ENCODE data around the gene OTUD7B.
"Not testable (repeated sequence)": the region's sequence is repeated elsewhere in the genome, so short reads cannot be mapped to it uniquely, and the experiment has no call there.

Gene OTUD7B

DNA sequence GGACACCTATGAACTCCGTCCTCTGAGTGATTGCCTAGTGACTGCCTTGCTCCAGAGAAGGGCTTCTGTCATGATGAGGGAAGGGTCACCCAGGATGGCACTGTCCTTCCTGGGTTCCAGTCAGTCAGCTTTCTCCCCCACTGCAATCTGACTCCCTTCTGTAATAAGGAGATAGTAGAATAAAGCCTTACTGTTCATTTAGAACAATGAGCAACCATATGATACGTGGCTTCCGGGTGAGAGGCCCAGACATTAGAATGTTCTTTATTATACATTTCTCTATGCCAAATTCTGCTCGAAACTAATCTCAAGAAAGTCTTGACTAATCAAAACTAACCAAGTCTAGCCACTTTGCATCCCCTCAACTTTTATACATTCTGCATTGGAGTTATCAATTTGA lies 65.3 kb downstream of the OTUD7B start:
- no peaks in the 10 kb centered on the region for H3K9me3 Mint-ChIP-seq
- H3K4me1 Mint-ChIP-seq (ENCODE audit: low read depth) = peaks cover under 1% of the 10 kb centered on the region
- H3K36me3 Mint-ChIP-seq (ENCODE audit: low read depth) = peaks cover 57% of the 10 kb centered on the region
- no peak overlapping the region for H3K4me3 Mint-ChIP-seq
- no peaks in the 10 kb centered on the region for H3K27me3 Mint-ChIP-seq
- no peak overlapping the region for H3K27ac Mint-ChIP-seq

DNA sequence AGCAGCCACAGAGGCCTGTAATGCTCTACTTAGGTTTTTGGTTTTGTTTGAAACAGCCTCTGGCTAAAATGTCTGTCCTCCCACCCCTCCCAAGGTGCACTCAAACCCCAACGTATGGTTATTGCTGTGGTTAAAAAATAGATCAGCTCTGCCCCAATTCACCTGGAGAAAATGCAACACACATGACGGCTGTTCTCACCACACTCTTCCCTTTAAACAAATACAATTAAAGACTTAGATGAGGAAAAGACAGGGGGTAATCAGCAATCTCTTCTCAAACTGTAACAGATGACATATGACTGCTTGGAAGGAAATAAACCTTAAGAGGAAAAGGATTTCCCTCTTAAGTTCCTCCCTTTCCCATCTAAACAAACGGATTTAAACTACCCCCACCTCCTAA lies 67.6 kb downstream of the OTUD7B start:
- peaks cover 36% of the 10 kb centered on the region for H3K36me3 Mint-ChIP-seq (ENCODE audit: low read depth)
- no peaks in the 10 kb centered on the region for H3K27me3 Mint-ChIP-seq
- no peaks in the 10 kb centered on the region for H3K9me3 Mint-ChIP-seq
- H3K4me1 Mint-ChIP-seq (ENCODE audit: low read depth) = peaks cover 22% of the 10 kb centered on the region
- no peak overlapping the region for H3K4me3 Mint-ChIP-seq
- peak overlapping the region; percentile 19 for H3K27ac Mint-ChIP-seq

GRCh38 chr1:149942207-149942606 lies 68.3 kb downstream of the OTUD7B start:
- H3K27me3 Mint-ChIP-seq = no peaks in the 10 kb centered on the region
- H3K36me3 Mint-ChIP-seq (ENCODE audit: low read depth) = peaks cover 31% of the 10 kb centered on the region
- no peak overlapping the region for H3K27ac Mint-ChIP-seq
- H3K9me3 Mint-ChIP-seq = no peaks in the 10 kb centered on the region
- peaks cover 29% of the 10 kb centered on the region for H3K4me1 Mint-ChIP-seq (ENCODE audit: low read depth)
- H3K4me3 Mint-ChIP-seq = no peak overlapping the region

GRCh38 chr1:149940427-149940826 lies 70.1 kb downstream of the OTUD7B start:
- peaks cover 37% of the 10 kb centered on the region for H3K4me1 Mint-ChIP-seq (ENCODE audit: low read depth)
- no peaks in the 10 kb centered on the region for H3K27me3 Mint-ChIP-seq
- H3K9me3 Mint-ChIP-seq = no peaks in the 10 kb centered on the region
- H3K27ac Mint-ChIP-seq = no peak overlapping the region
- no peak overlapping the region for H3K4me3 Mint-ChIP-seq
- H3K36me3 Mint-ChIP-seq (ENCODE audit: low read depth) = peaks cover 21% of the 10 kb centered on the region

DNA sequence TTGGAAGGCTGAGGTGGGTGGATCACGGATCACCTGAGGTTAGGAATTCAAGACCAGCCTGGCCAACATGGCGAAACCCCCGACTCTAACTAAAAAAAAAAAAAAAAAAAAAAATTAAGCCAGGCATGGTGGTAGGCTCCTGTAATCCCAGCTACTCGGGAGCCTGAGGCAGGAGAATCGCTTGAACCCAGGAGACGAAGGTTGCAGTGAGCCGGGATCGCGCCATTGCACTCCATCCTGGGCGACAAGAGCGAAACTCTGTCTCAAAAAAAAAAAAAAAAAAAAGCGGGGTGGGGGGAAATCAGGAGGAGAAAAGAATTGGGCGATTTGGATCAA lies 71.9 kb downstream of the OTUD7B start:
- Mint-ChIP-seq H3K4me3 (peak overlapping the region; percentile 30), H3K4me1 (ENCODE audit: low read depth) (peaks cover 37% of the 10 kb centered on the region), H3K27ac (peak overlapping the region; percentile 80)
- not testable (repeated sequence) for H3K36me3 Mint-ChIP-seq (ENCODE audit: low read depth); H3K27me3 Mint-ChIP-seq; H3K9me3 Mint-ChIP-seq

GRCh38 chr1:149937759-149938158 lies 72.8 kb downstream of the OTUD7B start:
- Mint-ChIP-seq H3K4me1 (ENCODE audit: low read depth) (peaks cover 37% of the 10 kb centered on the region), H3K9me3 (no peaks in the 10 kb centered on the region), H3K27me3 (no peaks in the 10 kb centered on the region), H3K36me3 (ENCODE audit: low read depth) (no peaks in the 10 kb centered on the region), H3K4me3 (peak overlapping the region; percentile 39), H3K27ac (peak overlapping the region; percentile 78)

- no peaks in the 10 kb centered on the region for H3K9me3 Mint-ChIP-seq
- no peaks in the 10 kb centered on the region for H3K36me3 Mint-ChIP-seq (ENCODE audit: low read depth)
- peaks cover 37% of the 10 kb centered on the region for H3K4me1 Mint-ChIP-seq (ENCODE audit: low read depth)
- no peaks in the 10 kb centered on the region for H3K27me3 Mint-ChIP-seq
- peak overlapping the region; percentile 78 for H3K27ac Mint-ChIP-seq
- peak overlapping the region; percentile 39 for H3K4me3 Mint-ChIP-seq
Measured at GRCh38 chr1:149936992-149937705, 73.4 kb downstream of the OTUD7B start.

GRCh38 chr1:149936170-149936991 lies 74.1 kb downstream of the OTUD7B start, which contains the start of gene MTMR11:
TSS of gene MTMR11 (minus strand) at chr1:149936879. CDS start at chr1:149936647, 232 bp downstream.
- Mint-ChIP-seq H3K27me3 (no peaks in the 10 kb centered on the region), H3K4me3 (peak within 1 kb of the TSS; percentile 39), H3K4me1 (ENCODE audit: low read depth) (peaks cover 42% of the 10 kb centered on the region), H3K9me3 (no peaks in the 10 kb centered on the region), H3K27ac (peak within 1 kb of the TSS; percentile 78), H3K36me3 (ENCODE audit: low read depth) (no peaks in the 10 kb centered on the region)

DNA sequence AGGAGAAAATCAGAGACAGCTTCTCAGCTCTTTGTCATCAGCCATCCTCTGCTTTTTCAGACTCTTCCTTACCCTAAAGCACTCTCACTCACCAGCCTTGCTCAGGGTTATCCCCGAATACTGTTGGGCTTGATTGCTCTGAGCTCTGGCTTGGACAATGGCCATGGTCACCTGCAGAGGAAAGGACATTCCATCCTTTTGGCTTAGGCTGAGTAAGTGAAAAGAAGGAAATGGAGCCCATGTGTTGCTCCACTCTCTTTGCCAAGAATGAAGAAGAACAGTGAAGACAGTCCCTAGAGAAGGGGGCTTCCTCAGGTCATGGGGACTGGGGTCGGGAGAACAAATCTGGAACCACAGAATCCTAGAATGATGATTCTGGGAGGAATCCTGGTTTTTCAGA lies 76.2 kb downstream of the OTUD7B start:
- H3K9me3 Mint-ChIP-seq = no peaks in the 10 kb centered on the region
- H3K27ac Mint-ChIP-seq = no peak overlapping the region
- H3K36me3 Mint-ChIP-seq (ENCODE audit: low read depth) = no peaks in the 10 kb centered on the region
- H3K4me1 Mint-ChIP-seq (ENCODE audit: low read depth) = peaks cover 38% of the 10 kb centered on the region
- no peak overlapping the region for H3K4me3 Mint-ChIP-seq
- H3K27me3 Mint-ChIP-seq = no peaks in the 10 kb centered on the region

- no peaks in the 10 kb centered on the region for H3K36me3 Mint-ChIP-seq (ENCODE audit: low read depth)
- H3K4me3 Mint-ChIP-seq = no peak overlapping the region
- H3K27me3 Mint-ChIP-seq = no peaks in the 10 kb centered on the region
- H3K27ac Mint-ChIP-seq = no peak overlapping the region
- peaks cover 39% of the 10 kb centered on the region for H3K4me1 Mint-ChIP-seq (ENCODE audit: low read depth)
- no peaks in the 10 kb centered on the region for H3K9me3 Mint-ChIP-seq
Measured at GRCh38 chr1:149933208-149933607, 77.3 kb downstream of the OTUD7B start.

DNA sequence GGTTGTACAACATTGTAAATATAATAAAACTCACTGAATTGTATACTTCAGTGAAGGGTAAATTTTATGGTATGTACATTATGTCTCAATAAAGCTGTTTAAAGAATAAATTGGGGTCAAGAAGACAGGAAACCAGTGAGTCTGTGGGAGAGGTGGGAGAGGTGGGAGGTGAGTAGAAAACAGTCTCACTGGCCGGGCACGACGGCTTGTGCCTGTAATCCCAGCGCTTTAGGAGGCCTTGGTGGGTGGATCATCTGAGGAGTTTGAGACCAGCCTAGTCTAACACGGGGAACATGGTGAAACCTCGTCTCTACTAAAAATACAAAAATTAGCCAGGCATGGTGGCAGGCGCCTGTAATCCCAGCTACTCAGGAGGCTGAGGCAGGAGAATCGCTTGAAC lies 78.1 kb downstream of the OTUD7B start:
- H3K27ac Mint-ChIP-seq = no peak overlapping the region
- H3K9me3 Mint-ChIP-seq = no peaks in the 10 kb centered on the region
- H3K4me3 Mint-ChIP-seq = no peak overlapping the region
- no peaks in the 10 kb centered on the region for H3K36me3 Mint-ChIP-seq (ENCODE audit: low read depth)
- no peaks in the 10 kb centered on the region for H3K27me3 Mint-ChIP-seq
- peaks cover 33% of the 10 kb centered on the region for H3K4me1 Mint-ChIP-seq (ENCODE audit: low read depth)

DNA sequence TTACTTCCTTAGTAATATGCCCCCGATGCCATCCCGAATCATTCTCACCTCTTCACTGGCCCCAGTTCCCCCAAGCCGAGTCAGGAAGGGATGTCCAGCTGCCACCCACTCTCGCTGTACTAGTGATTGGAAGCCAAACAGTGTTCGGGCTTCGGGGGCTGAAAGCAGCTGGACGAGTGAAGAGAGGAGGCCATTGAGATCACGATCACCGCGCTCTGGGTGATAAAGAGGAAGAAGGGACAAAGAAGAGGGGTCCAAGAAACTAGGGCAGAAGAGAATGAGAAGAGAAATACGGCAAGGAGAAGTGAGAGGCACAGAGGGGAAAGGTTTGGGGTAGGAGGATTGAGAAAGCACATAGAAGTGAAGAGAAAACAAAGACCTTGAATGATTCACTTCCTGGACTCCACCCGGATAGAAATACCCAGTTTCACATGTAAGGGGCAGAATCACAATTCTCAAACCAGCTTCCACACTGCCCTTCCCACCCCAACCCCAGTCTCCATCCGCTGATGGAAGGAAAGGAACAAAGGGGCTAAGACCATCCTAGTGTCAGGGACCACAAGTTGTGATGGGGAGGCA lies 79.2 kb downstream of the OTUD7B start:
- Mint-ChIP-seq H3K27ac (peak overlapping the region; percentile 69), H3K27me3 (no peaks in the 10 kb centered on the region), H3K4me3 (no peak overlapping the region), H3K9me3 (no peaks in the 10 kb centered on the region), H3K4me1 (ENCODE audit: low read depth) (peaks cover 24% of the 10 kb centered on the region), H3K36me3 (ENCODE audit: low read depth) (peaks cover 10% of the 10 kb centered on the region)

GRCh38 chr1:149929856-149930255 lies 80.7 kb downstream of the OTUD7B start:
- Mint-ChIP-seq H3K9me3 (no peaks in the 10 kb centered on the region), H3K36me3 (ENCODE audit: low read depth) (peaks cover 23% of the 10 kb centered on the region), H3K27ac (no peak overlapping the region), H3K4me1 (ENCODE audit: low read depth) (peaks cover 38% of the 10 kb centered on the region), H3K4me3 (no peak overlapping the region), H3K27me3 (no peaks in the 10 kb centered on the region)

DNA sequence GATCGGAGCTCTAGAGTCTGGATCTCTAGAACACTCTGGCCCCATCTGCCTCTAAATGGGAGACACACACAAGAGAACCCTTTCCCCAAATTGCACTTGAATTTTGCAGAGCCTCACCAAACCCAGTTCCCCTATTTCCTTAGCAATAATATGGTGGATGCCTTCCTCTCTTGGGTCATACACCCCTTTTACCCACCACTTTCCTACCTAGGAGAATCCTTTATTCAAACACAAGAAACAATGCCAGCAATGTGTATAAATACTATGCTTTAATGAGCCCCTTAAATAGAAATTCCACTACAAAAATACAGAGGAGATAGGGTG lies 82.2 kb downstream of the OTUD7B start:
- Mint-ChIP-seq H3K36me3 (ENCODE audit: low read depth) (peaks cover 38% of the 10 kb centered on the region), H3K27ac (peak overlapping the region; percentile 90), H3K9me3 (no peaks in the 10 kb centered on the region), H3K4me1 (ENCODE audit: low read depth) (peaks cover 44% of the 10 kb centered on the region), H3K27me3 (no peaks in the 10 kb centered on the region), H3K4me3 (peak overlapping the region; percentile 96)

DNA sequence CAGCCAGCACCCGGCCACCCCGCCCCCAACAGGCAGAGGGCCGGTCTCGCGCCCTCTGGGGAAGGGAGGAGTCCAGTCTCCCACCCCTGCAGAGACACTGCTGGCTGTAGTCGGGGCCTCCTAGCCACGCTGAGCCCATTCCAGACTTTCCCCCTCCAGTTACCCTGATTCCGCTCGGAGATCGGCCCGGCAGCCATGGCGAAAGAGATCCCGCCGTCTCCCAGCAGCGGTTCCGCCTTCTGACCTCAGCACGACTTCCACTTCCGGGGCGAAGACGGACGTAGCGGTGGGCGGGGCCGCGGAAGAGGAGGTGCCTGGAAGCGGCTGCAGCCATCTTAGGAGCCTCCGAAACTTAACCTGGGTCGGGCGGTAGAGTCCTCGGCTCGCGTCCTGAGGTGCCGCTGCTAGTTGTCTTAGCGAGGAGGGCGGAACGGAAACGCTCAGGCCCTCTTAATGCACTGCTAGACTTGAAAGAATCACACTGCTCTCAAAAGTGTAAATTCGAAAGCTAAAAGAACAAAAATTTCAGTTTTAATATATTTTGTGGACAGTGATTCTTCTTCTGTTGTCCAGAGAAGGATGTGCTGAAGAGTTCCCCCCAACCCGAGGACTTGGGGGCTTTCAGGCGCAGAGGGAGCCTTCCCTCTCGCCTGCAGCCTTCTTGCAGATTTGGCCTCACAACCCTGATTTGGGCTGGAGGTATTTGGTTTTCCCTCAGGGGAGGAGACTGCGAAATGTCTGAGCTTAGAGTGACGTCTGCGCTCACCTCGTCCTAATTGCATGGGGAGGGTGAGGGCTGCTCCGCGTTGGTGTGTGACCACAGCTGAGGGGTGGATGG lies 82.7 kb downstream of the OTUD7B start, which contains the start of gene SF3B4:
TSS of gene SF3B4 (minus strand) at position 241 of the 838 bp plus-strand sequence. CDS start at position 197, 44 bp downstream.
- peaks cover 44% of the 10 kb centered on the region for H3K36me3 Mint-ChIP-seq (ENCODE audit: low read depth)
- H3K9me3 Mint-ChIP-seq = no peaks in the 10 kb centered on the region
- H3K4me1 Mint-ChIP-seq (ENCODE audit: low read depth) = peaks cover 44% of the 10 kb centered on the region
- peak within 1 kb of the TSS; percentile 90 for H3K27ac Mint-ChIP-seq
- H3K4me3 Mint-ChIP-seq = peak within 1 kb of the TSS; percentile 96
- no peaks in the 10 kb centered on the region for H3K27me3 Mint-ChIP-seq
